Progenitor cell of endocrine pancreas (in vitro differentiated cells): ENCODE measurements around the gene EVA1C. TPM values are rescaled to one million over a fixed set of nuclear protein-coding genes. Genes with fewer than 3 reads are reported as not detected.
"Not testable (repeated sequence)": the region's sequence is repeated elsewhere in the genome, so short reads cannot be mapped to it uniquely, and the experiment has no call there.

Source experiments
- DNase-seq: peaks from one replicate; pipeline ENCODE4 v3.0.0; 2021; ENCODE audit warnings: low spot score; ENCODE audit not compliant: unreplicated experiment
- H3K27ac Mint-ChIP-seq: 2 replicates; pipeline ENCODE4 v1.8.0; 2021; ENCODE audit warnings: mild to moderate bottlenecking, moderate library complexity, mixed read lengths
- H3K27me3 Mint-ChIP-seq: 2 replicates; pipeline ENCODE4 v1.8.0; 2021; ENCODE audit warnings: mixed read lengths
- H3K36me3 Mint-ChIP-seq: 2 replicates; pipeline ENCODE4 v1.8.0; 2022; ENCODE audit warnings: mixed read lengths; ENCODE audit not compliant: insufficient read depth
- H3K4me1 Mint-ChIP-seq: 2 replicates; pipeline ENCODE4 v1.8.0; 2021; ENCODE audit warnings: low read depth, mixed read lengths
- H3K4me3 Mint-ChIP-seq: 2 replicates; pipeline ENCODE4 v1.8.0; 2021; ENCODE audit warnings: low read depth, mild to moderate bottlenecking, moderate library complexity, mixed read lengths
- H3K9me3 Mint-ChIP-seq: 2 replicates; pipeline ENCODE4 v1.8.0; 2021; ENCODE audit warnings: low read depth, mixed read lengths
- CTCF ChIP-seq: fragments of 200-600 bp; sonication (generic); IDR thresholded peaks from one replicate; pipeline ENCODE4 v1.5.0; 2021; ENCODE audit warnings: antibody characterized with exemption, mild to moderate bottlenecking; ENCODE audit not compliant: unreplicated experiment
- total RNA-seq: library from RNA; stranded (reverse); gene quantifications from 2 replicates; pipeline ENCODE4 v1.2.1, GENCODE V29; 2021

EVA1C gene
- total RNA-seq, 1 donor from 2014 or later = not detected

GRCh38 chr21:32383812-32384211 is 28.7 kb upstream of the EVA1C start:
- TF ChIP-seq CTCF = no peak
- Mint-ChIP-seq H3K27ac (no peak overlapping the region), H3K4me3 (no peak overlapping the region), H3K4me1 (no peaks in the 10 kb centered on the region), H3K9me3 (no peaks in the 10 kb centered on the region), H3K36me3 (peaks cover 12% of the 10 kb centered on the region), H3K27me3 (no peaks in the 10 kb centered on the region)
- no peak for DNase-seq

- peaks cover 13% of the 10 kb centered on the region for H3K36me3 Mint-ChIP-seq
- no peaks in the 10 kb centered on the region for H3K27me3 Mint-ChIP-seq
- no peak overlapping the region for H3K4me3 Mint-ChIP-seq
- H3K4me1 Mint-ChIP-seq = peaks cover under 1% of the 10 kb centered on the region
- H3K9me3 Mint-ChIP-seq = no peaks in the 10 kb centered on the region
- no peak for DNase-seq
- H3K27ac Mint-ChIP-seq = no peak overlapping the region
- TF ChIP-seq CTCF = no peak
These were observed 26.2 kb upstream of the EVA1C start for GRCh38 chr21:32386195-32386870.

- no peak for DNase-seq
- H3K36me3 Mint-ChIP-seq = peaks cover 13% of the 10 kb centered on the region
- no peaks in the 10 kb centered on the region for H3K9me3 Mint-ChIP-seq
- TF ChIP-seq CTCF = no peak
- H3K4me3 Mint-ChIP-seq = no peak overlapping the region
- peaks cover 6% of the 10 kb centered on the region for H3K4me1 Mint-ChIP-seq
- H3K27me3 Mint-ChIP-seq = no peaks in the 10 kb centered on the region
- no peak overlapping the region for H3K27ac Mint-ChIP-seq
These were observed 25.4 kb upstream of the EVA1C start for GRCh38 chr21:32387151-32387550.

GRCh38 chr21:32388306-32388705 is 24.2 kb upstream of the EVA1C start:
- H3K27ac Mint-ChIP-seq = no peak overlapping the region
- peaks cover 6% of the 10 kb centered on the region for H3K4me1 Mint-ChIP-seq
- peaks cover 11% of the 10 kb centered on the region for H3K36me3 Mint-ChIP-seq
- no peak for DNase-seq
- no peak overlapping the region for H3K4me3 Mint-ChIP-seq
- H3K27me3 Mint-ChIP-seq = no peaks in the 10 kb centered on the region
- no peak for TF ChIP-seq CTCF
- no peaks in the 10 kb centered on the region for H3K9me3 Mint-ChIP-seq

- H3K27ac Mint-ChIP-seq = no peak overlapping the region
- H3K36me3 Mint-ChIP-seq = peaks cover 10% of the 10 kb centered on the region
- no peaks in the 10 kb centered on the region for H3K9me3 Mint-ChIP-seq
- no peak for TF ChIP-seq CTCF
- no peak for DNase-seq
- peaks cover 6% of the 10 kb centered on the region for H3K4me1 Mint-ChIP-seq
- H3K27me3 Mint-ChIP-seq = peaks cover 6% of the 10 kb centered on the region
- H3K4me3 Mint-ChIP-seq = no peak overlapping the region
These were observed 23.0 kb upstream of the EVA1C start for GRCh38 chr21:32389337-32390015.

GRCh38 chr21:32390537-32391224 is 21.8 kb upstream of the EVA1C start:
- H3K4me3 Mint-ChIP-seq = peak overlapping the region; percentile 84
- DNase-seq, H3K4me1 Mint-ChIP-seq, H3K9me3 Mint-ChIP-seq, H3K36me3 Mint-ChIP-seq, H3K27ac Mint-ChIP-seq: not testable (repeated sequence)
- H3K27me3 Mint-ChIP-seq = peaks cover 14% of the 10 kb centered on the region
